ENCODE measurements around the gene KCNJ16. TPM values are rescaled to one million over a fixed set of nuclear protein-coding genes. Genes with fewer than 3 reads are reported as not detected.

The KCNJ16 gene
- total RNA-seq, 1 experiment from 2014 or later, result not detected

GRCh38 chr17:70134777-70135176 is 59.8 kb downstream of the KCNJ16 start:
- H3K4me3 ChIP-seq (ENCODE audit: low read depth in 2 of 2, low read length in 2 of 2), result no peak overlapping the region
- intact Hi-C loops (cut with micrococcal nuclease; ENCODE audit: unreplicated experiment) (no loop called here), in situ Hi-C loops (cut with HindIII; ENCODE audit: low pct_unique_long_range_greater_than_20kb, low sequenced_read_pairs) (no loop called here)
- H3K27me3 ChIP-seq (ENCODE audit: control insufficient read depth, insufficient read depth, low read length), result no peaks in the 10 kb centered on the region
- ATAC-seq (no peak), DNase-seq (ENCODE audit: low read depth, low spot score) (no peak)
- ChIA-PET CTCF (no interaction called here), POLR2A (no interaction called here)
- peaks cover 3% of the 10 kb centered on the region; the same call in 1 of the 2 replicates for H3K4me1 ChIP-seq (ENCODE audit: control insufficient read depth, insufficient read depth, low read length)
- BruUV-seq (replicated peaks), result no TSS peak
- H3K36me3 ChIP-seq (ENCODE audit: control insufficient read depth, insufficient read depth, low read length), result no peaks in the 10 kb centered on the region
- no peak overlapping the region for H3K27ac ChIP-seq (ENCODE audit: low read length)
- TF ChIP-seq CTCF (IDR thresholded peaks at IDR 0.05), result no peak
- no peak for TF ChIP-seq POLR2AphosphoS5 (IDR thresholded peaks at IDR 0.05; ENCODE audit: low read depth, low read length)
- TF ChIP-seq SIN3A (IDR thresholded peaks at IDR 0.05; ENCODE audit: borderline replicate concordance, insufficient read depth, low read depth, low read length), result no peak
- no peak for TF ChIP-seq TCF7L2 (IDR thresholded peaks at IDR 0.05; ENCODE audit: low read depth, low read length)
- no peaks in the 10 kb centered on the region for H3K9me3 ChIP-seq (ENCODE audit: control insufficient read depth, insufficient read depth, low read depth, low read length)

GRCh38 chr17:70136131-70136530 is 61.1 kb downstream of the KCNJ16 start:
- H3K36me3 ChIP-seq (ENCODE audit: control insufficient read depth, insufficient read depth, low read length), result no peaks in the 10 kb centered on the region
- in situ Hi-C loops (cut with HindIII; ENCODE audit: low pct_unique_long_range_greater_than_20kb, low sequenced_read_pairs) (no loop called here), intact Hi-C loops (cut with micrococcal nuclease; ENCODE audit: unreplicated experiment) (no loop called here)
- TF ChIP-seq SIN3A (IDR thresholded peaks at IDR 0.05; ENCODE audit: borderline replicate concordance, insufficient read depth, low read depth, low read length) (no peak), TCF7L2 (IDR thresholded peaks at IDR 0.05; ENCODE audit: low read depth, low read length) (no peak), POLR2AphosphoS5 (IDR thresholded peaks at IDR 0.05; ENCODE audit: low read depth, low read length) (no peak), REST (IDR thresholded peaks at IDR 0.05; ENCODE audit: insufficient read depth in 1 of 2, low read depth in 2 of 2, low read length in 1 of 2) (no peak), CTCF (IDR thresholded peaks at IDR 0.05) (no peak)
- no peaks in the 10 kb centered on the region for H3K9me3 ChIP-seq (ENCODE audit: control insufficient read depth, insufficient read depth, low read depth, low read length)
- DNase-seq (ENCODE audit: low read depth, low spot score) (no peak), ATAC-seq (no peak)
- ChIA-PET POLR2A (no interaction called here), CTCF (no interaction called here)
- no TSS peak for BruUV-seq (replicated peaks)
- H3K4me1 ChIP-seq (ENCODE audit: control insufficient read depth, insufficient read depth, low read length), result peaks cover 3% of the 10 kb centered on the region; the same call in 1 of the 2 replicates
- H3K27me3 ChIP-seq (ENCODE audit: control insufficient read depth, insufficient read depth, low read length), result no peaks in the 10 kb centered on the region
- no peak overlapping the region for H3K4me3 ChIP-seq (ENCODE audit: low read depth in 2 of 2, low read length in 2 of 2)
- no peak overlapping the region for H3K27ac ChIP-seq (ENCODE audit: low read length)
